Activated gamma-delta T cell treated with Interleukin-2 at 50 U/mL for 16 hours (primary cell): ENCODE data around the gene BLTP1.
A peak's percentile ranks its signal among the peaks of the same experiment; 100 is the strongest.
"Not testable (repeated sequence)": the region's sequence is repeated elsewhere in the genome, so short reads cannot be mapped to it uniquely, and the experiment has no call there.

Experiments
- DNase-seq: peaks from one replicate; pipeline ENCODE4 v3.0.0-alpha.2; 2020

BLTP1 gene, protein sequence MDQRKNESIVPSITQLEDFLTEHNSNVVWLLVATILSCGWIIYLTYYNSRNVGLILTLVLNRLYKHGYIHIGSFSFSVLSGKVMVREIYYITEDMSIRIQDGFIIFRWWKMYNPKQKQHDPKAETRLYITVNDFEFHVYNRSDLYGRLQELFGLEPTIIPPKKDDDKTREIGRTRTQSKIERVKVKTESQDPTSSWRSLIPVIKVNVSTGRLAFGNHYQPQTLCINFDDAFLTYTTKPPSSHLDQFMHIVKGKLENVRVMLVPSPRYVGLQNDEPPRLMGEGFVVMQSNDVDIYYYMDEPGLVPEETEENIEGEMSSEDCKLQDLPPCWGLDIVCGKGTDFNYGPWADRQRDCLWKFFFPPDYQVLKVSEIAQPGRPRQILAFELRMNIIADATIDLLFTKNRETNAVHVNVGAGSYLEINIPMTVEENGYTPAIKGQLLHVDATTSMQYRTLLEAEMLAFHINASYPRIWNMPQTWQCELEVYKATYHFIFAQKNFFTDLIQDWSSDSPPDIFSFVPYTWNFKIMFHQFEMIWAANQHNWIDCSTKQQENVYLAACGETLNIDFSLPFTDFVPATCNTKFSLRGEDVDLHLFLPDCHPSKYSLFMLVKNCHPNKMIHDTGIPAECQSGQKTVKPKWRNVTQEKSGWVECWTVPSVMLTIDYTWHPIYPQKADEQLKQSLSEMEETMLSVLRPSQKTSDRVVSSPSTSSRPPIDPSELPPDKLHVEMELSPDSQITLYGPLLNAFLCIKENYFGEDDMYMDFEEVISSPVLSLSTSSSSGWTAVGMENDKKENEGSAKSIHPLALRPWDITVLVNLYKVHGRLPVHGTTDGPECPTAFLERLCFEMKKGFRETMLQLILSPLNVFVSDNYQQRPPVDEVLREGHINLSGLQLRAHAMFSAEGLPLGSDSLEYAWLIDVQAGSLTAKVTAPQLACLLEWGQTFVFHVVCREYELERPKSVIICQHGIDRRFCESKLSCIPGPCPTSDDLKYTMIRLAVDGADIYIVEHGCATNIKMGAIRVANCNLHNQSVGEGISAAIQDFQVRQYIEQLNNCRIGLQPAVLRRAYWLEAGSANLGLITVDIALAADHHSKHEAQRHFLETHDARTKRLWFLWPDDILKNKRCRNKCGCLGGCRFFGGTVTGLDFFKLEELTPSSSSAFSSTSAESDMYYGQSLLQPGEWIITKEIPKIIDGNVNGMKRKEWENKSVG (N-terminal part only)

DNA sequence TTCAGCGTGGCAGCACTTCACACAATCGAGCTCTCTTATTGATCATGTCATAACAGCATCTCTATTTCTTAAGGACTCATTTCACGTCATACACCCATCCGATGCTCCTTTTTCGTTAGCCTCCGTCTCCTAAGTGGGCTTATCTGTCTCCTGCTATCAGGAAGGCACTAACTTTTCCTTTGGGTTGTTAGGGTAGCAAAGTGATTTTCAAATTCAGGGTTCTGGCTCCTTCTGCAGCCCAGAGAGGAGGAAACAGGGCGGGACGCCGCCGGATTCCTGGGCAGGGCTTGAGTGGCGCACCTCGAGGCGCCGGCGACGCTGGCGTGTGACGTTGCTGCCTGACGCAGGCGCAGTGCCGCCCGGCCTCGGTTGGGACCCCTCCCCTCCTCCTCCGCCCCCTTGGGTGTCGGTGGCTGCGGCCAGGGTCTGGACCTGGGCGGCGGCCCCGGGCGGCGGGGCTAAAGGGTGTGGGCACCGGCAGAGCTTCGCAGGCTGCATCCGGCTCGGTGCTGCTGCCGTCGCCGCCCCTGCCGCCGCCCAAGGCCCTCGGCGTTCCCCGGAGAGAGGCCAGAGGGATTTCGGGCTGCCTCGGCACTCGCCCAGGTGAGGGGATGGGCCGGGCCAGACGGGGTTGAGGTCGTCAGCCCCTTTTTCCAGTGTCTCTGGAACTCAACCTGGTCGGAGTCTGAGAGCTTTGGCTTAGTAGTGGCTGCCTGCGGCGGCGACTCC lies at the start of gene BLTP1:
BLTP1 (plus strand) TSS at position 350 of the 729 bp plus-strand sequence. CDS start 18,317 bp downstream, outside the sequence.
- DNase-seq, result peak; percentile 83

DNA sequence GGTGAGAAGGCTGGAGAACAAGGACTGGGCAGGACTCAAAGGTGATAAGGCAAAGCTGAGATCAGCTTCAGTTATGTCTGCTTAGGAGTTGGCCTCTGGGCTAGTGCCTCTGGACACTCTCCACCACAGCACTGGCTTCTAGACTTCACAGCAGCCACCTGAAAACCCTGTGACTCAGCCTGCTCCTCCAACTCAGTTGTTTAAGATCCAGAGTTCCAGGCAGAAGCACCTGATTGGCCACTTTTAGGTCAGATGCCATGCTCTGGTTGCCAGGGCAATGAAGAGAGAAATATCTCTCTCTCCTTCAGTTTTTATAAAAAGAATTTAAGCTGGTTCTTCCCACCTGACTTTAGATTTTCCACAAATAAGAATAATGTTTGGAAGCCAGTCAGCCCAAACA lies 47.9 kb upstream of the BLTP1 start:
- no peak for DNase-seq

DNA sequence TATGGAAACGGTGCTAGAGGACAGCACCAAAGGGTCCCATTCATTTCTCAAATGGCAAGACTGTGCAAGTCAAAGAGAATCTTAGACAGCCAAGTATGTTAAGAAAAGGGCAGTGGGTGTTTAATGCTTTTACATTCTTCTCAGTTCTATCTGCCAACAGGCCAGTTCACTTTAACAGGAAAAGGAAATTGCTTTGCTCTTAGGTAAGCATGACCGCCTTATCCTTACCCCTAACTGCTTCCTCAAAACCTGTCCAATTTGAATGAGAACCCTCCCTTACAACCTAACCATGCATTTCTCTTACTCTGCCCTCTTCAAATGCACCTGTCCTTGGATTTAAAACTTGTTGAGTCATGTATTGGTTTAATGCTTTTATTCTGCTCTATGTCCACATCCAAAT lies 44.5 kb upstream of the BLTP1 start:
- no peak for DNase-seq

DNA sequence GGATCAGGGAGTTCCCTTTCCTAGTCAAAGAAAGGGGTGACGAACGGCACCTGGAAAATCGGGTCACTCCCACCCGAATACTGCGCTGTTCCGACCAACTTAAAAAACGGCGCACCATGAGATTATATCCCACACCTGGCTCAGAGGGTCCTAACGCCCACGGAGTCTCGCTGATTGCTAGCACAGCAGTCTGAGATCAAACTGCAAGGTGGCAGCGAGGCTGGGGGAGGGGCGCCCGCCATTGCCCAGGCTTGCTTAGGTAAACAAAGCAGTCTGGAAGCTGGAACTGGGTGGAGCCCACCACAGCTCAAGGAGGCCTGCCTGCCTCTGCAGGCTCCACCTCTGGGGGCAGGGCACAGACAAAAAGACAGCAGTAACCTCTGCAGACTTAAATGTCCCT lies 41.8 kb upstream of the BLTP1 start:
- not testable (repeated sequence) for DNase-seq

DNA sequence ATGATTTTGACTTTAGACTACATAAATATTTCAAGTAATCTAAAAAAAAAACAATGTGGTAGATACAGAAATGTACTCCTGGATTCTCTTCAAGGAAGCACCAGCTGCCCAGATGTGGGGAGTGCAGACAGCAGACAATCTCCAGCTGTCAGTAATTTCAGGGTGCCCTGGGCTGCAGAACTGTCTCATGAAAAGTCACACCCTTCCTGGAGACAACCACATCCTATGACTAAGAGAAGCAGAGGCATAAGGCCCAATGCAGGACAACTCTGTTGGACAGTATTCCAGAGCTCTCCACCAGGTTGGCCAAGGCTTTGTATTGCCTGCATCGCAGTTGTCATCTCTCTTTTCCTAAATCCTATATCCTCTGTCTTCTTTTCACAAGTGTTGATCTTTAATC lies 34.4 kb upstream of the BLTP1 start:
- peak; percentile 8 for DNase-seq

DNA sequence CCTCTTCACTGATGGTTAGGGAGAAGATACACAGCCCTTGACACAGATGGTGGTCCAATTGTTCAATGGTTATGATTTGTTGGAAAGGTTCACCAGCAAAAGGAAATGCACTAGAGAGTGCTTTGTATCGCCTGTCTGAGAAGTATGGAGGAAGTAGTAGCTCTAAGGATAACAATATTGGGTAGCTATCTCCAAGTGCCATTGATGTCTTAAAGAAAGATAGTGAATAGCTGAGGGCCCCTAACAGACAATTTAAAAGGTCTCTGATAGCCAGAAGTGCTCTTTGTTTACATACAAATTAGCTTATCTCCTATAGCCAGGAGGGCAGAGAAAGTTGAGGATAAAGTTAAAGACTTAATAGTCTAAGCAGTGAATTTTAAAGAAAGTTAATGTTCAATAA lies 33.9 kb upstream of the BLTP1 start:
- DNase-seq, result no peak

DNA sequence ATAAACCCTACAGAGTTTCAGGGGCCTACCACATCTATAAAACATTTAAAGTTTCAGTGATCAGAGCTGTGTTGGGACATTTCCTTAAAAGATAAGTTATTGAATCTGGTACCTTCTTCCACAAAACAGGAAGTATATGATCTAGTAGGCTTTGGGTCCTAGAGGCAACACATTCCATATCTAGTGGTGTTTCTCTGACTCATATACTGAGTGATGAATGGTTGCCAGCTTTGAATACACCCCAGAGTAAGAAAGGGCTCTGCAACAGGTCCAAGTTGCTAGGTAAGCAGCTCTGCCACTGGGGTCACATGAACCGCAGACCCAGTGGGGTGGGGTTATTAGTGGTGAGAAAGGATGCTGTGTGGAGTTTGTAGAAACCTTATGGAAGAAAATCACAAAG lies 32.4 kb upstream of the BLTP1 start:
- no peak for DNase-seq

DNA sequence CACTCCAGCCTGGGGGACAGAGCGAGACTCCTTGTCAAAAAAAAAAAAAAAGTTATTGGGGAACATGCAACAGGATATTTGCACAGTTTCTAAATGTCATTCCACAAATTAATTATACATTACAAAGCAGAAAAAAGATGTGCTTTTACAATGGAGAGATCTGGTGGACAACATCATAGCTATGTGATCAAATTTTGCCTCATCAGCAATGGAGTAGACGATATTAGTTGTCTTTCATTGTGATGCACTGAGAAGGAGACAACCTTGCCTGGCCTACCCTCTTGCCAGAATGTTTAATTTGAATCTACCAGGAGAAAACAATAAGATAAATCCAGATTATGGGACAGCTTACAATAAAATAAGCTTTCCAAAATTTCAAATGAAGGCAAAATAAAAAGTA lies 30.5 kb upstream of the BLTP1 start:
- no peak for DNase-seq

DNA sequence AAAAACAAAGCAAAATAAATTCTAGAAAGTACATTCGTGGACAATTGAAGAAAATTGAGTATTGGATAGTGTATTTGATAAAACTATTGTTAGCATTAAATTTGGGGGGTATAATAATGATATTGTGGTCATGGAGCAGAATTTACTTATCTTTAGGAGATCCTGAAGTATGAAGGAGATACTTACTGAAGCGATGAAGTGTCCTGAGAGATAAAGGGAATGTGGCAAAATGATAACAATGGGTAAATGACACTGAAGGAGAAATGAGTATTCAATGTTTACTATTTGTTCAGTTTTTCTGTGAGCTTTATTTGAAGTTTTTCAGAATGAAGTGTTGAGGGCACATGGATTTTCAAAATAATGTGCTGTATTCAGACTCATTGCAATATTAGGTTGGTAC lies 30.0 kb upstream of the BLTP1 start:
- no peak for DNase-seq

DNA sequence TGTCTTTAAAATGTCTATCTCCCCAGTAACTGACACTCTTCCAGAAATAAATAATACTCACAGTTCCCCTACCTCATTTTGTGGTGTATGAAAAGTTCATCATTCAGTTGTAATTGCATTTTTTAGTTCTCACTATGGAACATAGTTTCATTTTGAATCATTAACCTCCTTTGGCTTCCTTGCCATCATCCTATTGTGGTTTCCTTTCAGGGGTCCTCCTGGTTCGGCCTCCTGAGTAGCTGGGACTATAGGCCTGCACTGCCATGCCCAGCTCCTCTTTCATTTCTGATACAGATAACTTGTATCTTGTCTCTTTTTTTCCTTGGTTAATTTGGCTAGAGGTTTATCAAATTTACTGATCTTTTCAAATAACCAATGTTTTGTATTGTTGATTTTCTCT lies 23.1 kb upstream of the BLTP1 start:
- DNase-seq, result no peak

DNA sequence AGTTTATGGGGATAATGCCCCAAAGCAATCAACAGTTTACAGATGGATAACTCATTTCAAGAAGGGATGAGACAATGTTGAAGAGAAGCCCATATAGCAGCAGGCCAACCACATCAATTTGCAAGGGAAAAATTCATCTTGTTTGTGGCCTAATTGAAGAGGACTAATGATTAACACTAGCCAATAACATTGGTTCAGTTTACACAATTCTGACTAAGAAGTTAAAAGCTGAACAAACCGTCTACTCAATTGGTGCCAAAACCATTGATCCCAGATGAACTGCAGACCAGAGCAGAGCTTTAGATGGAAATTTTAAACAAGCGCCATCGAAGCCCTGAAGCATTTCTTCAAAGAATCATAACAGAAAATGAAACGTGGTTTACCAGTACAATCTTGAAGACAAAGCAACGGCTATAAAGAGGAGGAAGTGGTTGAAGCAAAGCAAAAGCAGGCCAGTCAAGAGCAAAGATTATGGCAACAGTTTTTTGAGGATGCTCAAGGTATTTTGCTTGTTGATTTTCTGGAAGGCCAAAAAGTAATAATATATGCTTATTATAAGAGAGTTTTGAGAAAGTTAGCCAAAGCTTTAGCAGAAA lies 20.5 kb upstream of the BLTP1 start:
- DNase-seq, result no peak

DNA sequence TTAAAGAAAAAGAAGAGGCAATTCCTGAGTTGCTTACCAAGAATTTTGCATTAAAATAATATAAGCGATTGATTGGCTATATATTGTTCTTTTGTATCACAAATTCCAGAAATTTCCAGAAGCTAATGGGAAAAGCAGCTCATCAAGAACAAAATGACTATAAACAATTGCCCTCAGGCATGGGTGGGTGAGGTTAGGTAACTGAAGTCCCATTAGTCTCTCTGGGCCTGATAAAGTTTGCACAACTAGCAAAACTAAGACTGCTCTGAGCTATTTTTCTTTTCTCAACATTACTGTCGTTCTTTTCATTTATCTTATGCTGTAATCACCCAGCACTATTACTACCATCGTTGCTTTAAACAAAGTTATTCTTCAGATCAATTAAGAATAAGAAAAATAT lies 19.2 kb upstream of the BLTP1 start:
- DNase-seq, result no peak

DNA sequence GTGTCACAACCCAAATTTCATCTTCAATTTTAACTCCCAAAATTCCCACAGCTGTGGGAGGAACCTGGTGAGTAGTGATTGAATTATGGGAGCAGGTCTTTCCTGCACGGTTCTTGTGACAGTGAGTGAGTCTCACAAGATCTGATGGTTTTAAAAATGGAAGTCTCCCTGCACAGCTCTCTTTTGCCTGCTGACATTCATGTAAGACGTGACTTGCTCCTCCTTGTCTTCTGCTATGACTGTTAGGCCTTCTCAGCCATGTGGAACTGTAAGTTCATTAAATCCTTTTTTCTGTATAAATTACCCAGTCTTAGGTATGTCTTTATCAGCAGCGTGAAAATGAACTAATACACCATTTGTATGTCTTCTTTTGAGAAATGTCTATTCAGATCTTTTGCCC lies 13.0 kb upstream of the BLTP1 start:
- DNase-seq, result no peak

DNA sequence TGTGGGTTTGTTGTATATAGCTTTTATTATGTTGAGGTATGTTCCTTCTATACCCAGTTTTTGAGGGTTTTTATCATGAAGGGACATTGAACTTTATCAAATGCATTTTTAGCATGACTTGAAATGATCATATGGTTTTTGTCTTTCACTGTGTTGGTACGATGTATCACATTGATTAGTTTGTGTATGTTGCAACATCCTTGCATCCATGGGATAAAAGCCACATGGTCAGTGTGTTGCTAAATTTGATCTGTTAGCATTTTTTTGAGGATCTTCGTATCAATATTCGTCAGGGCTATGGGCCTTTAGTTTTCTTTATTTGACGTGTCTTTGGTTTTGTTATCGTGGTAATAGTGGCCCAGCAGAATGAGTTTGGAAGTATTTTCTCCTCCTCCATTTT lies 11.3 kb upstream of the BLTP1 start:
- no peak for DNase-seq

DNA sequence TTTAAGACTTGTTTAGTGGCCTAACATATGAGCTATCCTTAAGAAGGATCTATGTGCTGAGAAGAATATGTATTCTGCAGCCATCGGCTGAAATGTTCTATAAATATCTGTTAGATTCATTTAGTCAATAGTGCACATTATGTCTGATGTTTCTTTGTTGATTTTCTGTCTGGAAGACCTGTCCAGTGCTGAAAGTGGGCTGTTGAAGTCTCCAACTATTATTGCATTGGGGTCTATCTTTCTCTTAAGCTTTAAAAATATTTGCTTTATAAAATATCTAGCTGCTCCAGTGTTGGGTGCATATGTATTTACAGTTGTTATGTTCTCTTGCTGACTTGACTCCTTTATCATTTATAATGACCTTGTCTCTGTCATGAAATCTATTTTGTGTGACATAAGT lies 9.4 kb upstream of the BLTP1 start:
- no peak for DNase-seq

DNA sequence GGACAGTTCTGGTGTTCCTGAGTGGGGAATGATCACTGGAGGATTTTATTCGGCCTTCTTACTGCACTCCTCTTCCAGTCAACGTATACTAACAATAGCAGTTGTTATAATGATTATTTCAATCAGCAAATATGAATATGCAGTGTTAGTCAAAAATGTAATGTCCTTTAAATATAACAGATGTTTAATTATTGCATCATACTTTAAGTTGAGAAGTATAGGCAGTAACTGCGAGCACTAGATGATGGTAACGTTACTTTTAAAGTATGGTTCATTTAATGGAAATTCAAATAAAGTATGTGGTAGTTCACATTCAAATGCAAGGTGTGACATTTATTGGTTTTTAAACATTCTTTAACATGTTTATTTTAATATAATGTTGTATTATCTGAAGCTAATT lies 5.5 kb upstream of the BLTP1 start:
- no peak for DNase-seq

DNA sequence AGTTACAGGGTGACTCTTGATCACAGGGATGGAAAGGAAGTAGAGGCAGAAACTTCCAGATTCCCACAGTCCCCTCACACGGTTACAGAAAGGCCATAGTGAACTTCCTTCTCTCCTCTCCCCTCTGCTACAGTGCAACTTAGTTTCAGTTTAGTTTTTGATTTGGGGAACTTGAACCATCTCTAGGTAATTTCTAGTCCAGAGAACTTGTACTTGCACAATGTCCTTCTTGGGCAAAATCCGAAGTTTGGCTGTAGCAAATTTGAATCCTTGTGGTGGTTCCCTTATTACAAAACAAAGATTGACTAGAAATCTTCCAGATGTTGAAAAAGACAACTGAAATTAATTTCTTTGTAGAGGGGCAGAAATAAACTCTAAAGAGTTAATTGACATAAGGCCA lies 1.2 kb upstream of the BLTP1 start:
- no peak for DNase-seq

DNA sequence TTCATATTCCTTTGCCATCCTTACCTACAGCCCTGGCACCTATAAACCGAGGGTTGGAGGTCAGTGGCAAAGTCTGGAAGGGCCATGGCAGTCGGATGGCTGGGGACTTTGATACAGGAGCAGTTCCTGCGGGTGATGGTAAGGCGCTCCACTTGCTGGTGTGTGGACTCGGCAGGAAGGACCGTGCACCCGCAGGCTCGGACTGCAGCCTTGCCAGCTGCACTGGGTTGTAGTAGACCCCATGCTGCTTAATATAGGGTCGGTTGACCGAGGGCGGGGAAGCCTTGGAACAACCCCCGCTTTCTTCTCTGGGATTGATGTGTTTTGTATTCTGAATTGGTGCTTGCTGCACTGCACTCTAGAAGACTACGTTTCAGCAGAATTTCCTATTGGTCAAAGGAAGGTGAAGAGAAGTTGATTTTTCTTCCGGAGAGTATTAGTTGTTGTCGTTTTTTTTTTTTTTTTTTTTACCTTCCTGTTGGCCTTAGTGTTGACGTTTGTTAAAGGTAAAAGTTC lies 638 bp downstream of the BLTP1 start:
- peak; percentile 10 for DNase-seq

DNA sequence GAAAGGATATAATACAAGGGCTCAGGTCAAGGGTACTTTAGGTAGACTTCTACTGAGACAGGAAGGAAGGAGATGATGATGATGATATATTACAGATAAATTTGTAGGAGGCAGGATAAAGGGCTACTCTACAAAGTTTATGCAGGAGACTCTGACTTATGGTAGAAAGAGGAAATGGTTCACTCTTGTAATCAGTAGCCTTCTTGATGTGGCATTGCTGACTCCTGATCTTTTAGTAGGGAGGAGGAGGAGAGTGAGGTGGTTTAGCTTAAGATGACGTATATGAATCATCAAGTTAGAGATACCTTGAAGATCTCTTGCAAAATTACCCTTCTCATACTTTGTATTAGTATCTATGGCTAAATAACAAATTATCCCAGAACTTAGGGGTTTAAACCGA lies 4.7 kb downstream of the BLTP1 start:
- no peak for DNase-seq

DNA sequence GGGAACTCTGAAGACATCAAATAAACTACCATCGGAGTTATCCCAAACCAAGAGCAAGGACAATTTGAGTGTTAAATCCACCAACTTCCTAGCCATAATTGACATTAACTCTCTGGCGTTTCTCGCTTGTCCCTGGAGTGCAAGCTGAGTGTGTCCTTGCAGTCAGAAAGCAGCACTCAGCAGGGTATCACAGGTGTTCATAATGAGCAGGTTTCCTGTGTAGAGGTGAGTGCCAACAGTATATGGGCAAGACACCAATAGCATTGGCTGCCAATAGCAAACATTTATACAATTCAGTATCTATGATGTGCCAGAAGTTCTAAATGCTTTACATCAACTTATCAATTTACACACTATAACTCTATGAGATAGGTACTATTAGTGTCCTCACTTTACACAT lies 11.2 kb downstream of the BLTP1 start:
- no peak for DNase-seq

DNA sequence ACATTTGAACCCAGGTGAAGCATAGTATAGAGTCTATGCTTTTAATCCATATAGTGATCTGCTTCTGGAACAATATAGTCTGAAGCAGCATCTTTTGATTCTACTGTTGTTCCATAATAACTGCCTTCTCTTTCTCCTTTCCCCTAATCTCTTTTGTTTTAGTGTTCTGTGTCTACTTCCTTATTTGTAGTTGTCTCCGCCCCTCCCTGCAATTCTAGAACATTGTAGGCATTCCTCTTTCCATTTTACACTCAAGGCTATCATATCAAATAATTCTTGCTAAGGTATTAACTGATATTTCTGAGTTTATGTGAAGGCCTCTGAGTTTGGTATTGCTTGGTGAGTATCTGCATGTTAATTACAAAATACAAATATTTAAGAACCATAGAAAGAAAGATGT lies 11.6 kb downstream of the BLTP1 start:
- no peak for DNase-seq

DNA sequence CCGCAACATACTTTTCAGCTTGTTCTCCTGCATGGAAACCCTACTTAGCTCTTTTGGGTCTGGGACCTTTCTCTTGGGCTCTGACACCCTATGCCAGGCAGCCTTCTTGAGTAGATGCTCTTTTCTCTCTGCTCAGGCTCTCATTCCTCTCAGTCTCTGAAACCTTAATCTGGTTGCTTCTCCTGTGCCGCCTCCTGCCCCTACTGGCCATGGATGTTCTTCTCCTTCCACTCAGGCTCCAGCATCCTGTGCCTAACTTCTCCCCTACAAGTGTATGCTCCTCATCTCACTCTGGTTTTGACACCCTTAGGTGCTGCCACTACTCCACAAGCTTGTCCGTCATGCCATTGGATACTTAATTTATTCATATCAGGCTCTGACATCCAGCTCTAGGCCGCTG lies 15.2 kb downstream of the BLTP1 start:
- no peak for DNase-seq
